GM12873 (cell line): ENCODE measurements around the gene FBXO3.

Source experiments
- CTCF ChIP-seq: IDR thresholded peaks from 2 replicates; pipeline ENCODE4 v1.5.1; 2012; ENCODE audit warnings: low read depth, mild to moderate bottlenecking, moderate library complexity, low read length, control low read depth; ENCODE audit not compliant: insufficient read depth; ENCODE audit errors: missing control alignments

The FBXO3 gene

GRCh38 chr11:33733980-33734379 lies 40.3 kb downstream of the FBXO3 start:
- TF ChIP-seq CTCF: no peak

- no peak for TF ChIP-seq CTCF
These were observed 42.4 kb downstream of the FBXO3 start for GRCh38 chr11:33731723-33732531.

GRCh38 chr11:33730716-33731115 lies 43.6 kb downstream of the FBXO3 start:
- TF ChIP-seq CTCF: no peak

- no peak for TF ChIP-seq CTCF
These were observed 48.8 kb downstream of the FBXO3 start for GRCh38 chr11:33725496-33725895.

GRCh38 chr11:33724644-33725035 lies 49.7 kb downstream of the FBXO3 start:
- TF ChIP-seq CTCF: no peak

GRCh38 chr11:33723238-33723881 lies 51.0 kb downstream of the FBXO3 start:
- TF ChIP-seq CTCF: no peak

- no peak for TF ChIP-seq CTCF
These were observed 51.6 kb downstream of the FBXO3 start for GRCh38 chr11:33722590-33723234.
